Right renal pelvis (tissue), 4 donors: ENCODE results near the gene KDM2B. TPM values are rescaled to one million over a fixed set of nuclear protein-coding genes. Genes with fewer than 3 reads are reported as not detected.

Experiments used
- DNase-seq, 4 donors: peaks; one replicate each; pipeline ENCODE4 v3.0.0-alpha.2; 2013; ENCODE audit warnings: low read depth in 4 of 4, low spot score in 3 of 4, missing footprints in 1 of 4
- polyA plus RNA-seq, 4 donors: library from polyadenylated mRNA; unstranded; fragments of 120-200 nt; gene quantifications; one replicate each; pipeline ENCODE4 v1.2.1, GENCODE V29; 2013; ENCODE audit not compliant: insufficient read length in 4 of 4

KDM2B gene
- polyA plus RNA-seq, 4 donors = 71.5 to 75.8 (median 74.1) TPM

- DNase-seq = no peak
Measured at GRCh38 chr12:121568518-121568917, 12.3 kb downstream of the KDM2B start.

GRCh38 chr12:121565076-121565475 is 15.7 kb downstream of the KDM2B start:
- DNase-seq = no peak

- no peak for DNase-seq
Measured at GRCh38 chr12:121562488-121562887, 18.3 kb downstream of the KDM2B start.

GRCh38 chr12:121561009-121561395 is 19.8 kb downstream of the KDM2B start:
- no peak for DNase-seq

DNA sequence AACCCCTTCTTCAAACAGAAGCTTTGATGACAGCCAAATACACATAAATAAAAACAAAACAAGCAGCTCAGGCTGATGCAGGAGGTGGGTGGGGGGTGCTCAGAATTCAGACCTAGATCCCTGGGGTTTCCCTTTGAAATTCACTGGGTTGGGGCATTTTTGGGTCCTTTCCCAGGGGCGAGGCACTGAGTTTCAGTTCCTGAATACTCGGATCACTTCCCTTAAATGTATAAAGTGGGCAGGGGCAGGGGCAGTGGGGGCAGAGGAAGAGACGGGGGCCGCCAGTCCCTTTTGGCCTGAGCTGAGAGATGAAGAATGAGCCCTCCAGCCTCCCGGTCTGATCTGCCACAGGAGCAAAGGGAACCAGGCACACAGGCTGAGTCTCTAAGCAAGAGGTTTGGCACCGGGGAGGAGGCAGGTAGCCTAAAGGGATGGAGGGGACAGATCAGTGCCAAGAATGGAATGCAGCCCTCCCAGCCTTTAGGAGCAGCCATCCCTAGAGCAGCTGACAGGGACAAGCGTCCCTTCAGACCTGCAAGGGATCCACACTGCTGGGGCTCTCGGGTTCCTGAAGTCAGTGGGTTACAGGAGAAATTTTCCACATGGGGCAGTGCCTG is 20.3 kb downstream of the KDM2B start:
- no peak for DNase-seq

- DNase-seq = no peak
Measured at GRCh38 chr12:121558956-121559355, 21.9 kb downstream of the KDM2B start.

DNA sequence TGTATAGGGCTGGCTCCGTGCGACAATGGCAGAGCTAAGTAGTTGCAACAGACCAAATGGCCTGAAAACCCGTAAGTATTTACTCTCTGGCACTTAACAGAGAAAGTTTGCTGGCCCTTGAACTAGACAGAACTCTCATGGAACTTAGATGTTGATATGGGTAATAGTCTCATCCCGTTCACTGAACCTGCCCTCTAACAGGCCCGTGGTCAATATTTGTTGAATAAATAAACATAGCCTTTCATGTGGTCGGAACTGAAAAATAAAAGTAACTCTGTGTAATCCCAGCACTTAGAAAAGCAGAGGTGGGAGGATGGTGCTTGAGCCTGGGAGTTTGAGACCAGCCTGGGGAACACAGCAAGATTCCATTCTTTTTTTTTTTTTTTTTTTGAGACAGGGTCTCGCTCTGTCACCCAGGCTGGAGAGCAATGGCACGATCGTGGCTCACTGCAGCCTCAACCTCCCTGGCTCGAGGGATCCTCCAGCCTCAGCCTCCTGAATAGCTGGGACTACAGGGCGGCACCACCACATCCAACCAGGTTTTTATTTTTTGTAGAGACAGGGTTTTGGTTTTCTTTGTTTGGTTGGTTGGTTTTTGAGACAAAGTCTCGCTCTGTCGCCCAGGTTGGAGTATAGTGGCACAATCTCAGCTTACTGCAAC is 29.7 kb downstream of the KDM2B start:
- DNase-seq = no peak

GRCh38 chr12:121549075-121549474 is 31.7 kb downstream of the KDM2B start:
- DNase-seq = no peak

GRCh38 chr12:121545480-121545879 is 35.3 kb downstream of the KDM2B start:
- DNase-seq = no peak

DNA sequence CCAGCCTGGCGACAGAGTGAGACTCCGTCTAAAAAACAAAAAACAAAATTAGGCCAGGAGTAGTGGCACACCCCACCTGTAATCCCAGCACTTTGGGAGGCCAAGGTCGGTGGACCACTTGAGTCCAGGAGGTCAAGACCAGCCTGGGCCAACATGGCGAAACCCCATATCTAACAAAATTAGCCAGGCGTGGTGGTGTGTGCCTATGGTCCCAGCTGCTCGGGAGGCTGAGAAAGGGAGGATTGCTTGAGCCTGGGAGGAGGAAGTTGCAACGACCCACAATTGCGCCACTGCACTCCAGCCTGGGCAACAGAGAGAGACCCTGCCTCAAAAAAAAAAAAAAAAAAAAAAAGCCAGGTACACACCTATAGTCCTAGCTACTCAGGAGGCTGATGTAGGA is 37.0 kb downstream of the KDM2B start:
- DNase-seq = no peak

DNA sequence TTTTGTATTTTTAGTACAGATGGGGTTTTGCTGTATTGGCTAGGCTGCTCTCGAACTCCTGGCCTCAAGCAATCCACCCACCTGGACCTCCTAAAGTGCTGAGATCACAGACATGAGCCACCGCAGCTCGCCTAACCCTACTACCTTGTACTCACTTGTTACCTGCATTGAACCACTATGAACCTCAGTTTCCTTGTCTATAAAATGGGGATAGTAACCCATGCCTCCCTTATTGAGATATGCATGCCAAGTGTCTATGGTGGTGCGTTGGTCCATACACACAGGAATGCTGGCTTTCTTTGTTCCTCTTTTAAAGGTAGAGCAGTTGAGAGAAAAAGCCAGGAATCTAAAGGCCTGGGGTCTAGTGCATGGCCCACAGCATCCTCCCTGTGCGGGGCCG is 40.9 kb downstream of the KDM2B start:
- DNase-seq = no peak

GRCh38 chr12:121538699-121539061 is 42.1 kb downstream of the KDM2B start:
- no peak for DNase-seq

- no peak for DNase-seq
Measured at GRCh38 chr12:121537814-121538698, 42.8 kb downstream of the KDM2B start.

DNA sequence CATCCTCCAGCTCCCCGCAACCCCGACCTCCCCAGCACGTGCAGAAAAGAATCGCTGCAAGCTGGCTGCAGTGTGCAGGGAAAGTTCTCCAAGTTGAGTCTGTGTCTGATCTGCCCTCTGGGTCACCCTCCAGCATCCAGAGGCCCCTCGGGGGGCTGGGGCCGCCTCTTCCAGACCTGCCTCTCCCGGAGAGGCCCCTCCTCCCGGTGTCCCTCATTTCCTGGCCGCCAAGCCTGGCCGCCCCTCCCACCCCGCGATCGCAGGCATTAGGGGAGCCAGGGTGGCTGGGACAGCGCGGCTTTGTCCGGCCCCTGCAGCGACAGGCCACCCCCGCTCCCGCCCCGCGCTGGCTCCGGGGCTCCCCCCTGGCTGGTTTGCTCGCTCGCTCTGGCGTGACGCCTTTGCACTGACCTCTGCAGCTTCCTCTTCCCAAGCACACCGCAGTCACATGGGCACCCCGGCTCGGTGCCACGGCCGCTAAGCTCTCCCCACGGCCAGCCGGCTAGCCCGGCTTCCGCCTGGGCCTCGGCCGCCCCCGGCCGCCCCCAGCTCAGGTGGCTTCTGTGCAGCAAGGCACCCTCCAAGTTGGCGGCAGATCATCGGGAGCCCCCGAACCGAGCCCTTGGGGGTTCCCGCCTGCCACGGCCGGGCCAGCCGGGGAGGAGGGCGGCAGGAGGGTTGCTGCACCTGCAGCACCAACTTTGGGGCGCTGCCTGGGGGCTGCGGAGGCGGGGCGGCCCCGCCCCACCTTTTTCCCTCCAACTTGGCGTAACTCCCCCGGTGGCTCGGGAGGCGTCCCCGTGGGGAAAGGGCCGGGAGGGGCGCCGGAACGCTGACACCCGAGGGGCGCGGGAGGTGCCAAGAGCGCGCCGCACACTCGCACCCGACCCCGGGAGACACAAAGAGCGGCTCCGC is 43.7 kb downstream of the KDM2B start:
- DNase-seq = peak; percentile 69 to 81 (median 76)

DNA sequence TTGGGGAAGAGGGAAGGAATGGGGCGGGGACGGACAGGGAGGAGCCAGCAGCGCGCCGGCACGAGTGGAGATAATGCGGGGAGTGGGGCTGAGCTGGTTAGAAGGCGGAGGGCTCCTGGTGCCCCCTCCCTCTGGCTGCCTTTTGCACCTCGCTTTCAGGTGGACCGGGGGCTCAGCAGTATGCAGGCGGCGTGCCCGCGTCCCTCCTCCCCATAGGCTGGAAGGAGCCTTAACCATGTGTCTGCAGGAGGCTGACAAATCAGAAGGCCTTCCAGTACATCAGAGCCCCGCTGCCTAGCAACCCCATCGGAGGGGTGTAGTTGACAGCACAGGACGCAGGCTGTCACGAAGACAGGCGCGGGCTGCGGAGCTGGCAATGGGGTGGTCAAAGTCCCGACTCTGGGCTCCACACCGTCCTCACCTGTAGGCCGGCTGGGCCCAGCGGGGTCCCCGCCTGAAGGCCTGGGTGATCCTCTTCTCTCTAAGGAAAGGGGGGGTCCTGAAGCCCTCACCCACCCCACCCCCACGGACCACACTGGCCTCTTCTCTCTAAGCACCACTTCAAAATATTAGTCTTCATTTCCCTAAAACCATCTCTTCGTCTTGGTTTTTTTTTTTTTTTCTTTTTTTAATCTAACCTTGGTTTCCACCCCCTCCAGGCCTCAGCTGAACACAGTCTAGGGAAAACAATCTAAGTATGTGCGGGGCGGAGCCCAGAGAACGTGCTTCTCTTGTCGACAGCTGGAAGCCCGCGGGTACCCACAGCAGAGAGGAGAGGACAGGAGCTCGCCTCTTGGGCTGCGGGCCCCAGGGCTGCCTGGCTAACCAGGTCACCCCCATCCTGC is 44.5 kb downstream of the KDM2B start:
- DNase-seq = peak; percentile 77 to 81 (median 79)

GRCh38 chr12:121535150-121536053 is 45.4 kb downstream of the KDM2B start:
- no peak for DNase-seq

DNA sequence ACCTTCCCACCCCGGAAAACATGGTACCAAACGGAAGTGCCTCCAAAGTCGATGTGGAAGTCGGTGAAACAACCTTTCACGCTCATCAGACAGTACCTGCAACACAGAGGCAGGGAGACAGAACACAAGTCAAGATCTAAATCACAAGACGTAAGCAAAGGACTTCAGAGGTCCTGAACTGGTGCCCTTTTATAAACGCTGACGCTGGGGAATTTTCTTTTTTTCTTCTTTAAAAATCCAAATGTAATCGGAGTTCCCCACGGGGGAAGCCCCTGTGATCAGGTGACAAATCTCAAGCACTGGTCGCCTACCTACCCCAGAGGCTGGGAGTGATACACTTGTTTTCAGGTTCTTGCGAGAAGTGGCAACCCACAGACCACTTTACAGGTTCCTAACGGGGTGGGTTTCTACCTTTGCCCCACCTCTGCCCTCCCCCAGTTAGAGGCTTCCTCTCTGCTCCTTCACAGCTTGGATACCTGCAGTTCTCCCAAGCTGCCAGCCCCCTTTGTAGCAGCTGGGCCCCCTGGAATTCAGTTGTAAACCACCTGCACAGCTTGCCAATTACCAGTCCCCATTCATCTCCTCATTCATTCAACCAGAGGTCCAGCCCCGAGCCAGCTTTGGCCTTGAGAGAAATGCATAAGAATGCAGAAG is 46.2 kb downstream of the KDM2B start:
- DNase-seq = no peak

- no peak for DNase-seq
Measured at GRCh38 chr12:121533394-121534090, 47.3 kb downstream of the KDM2B start.
